22Rv1 (cell line): Measurements from ENCODE around the gene EVPL.

Source experiments
- ZFX ChIP-seq: fragments of 450-650 bp; IDR thresholded peaks from 2 replicates; pipeline ENCODE4 v1.6.1; 2017; ENCODE audit warnings: antibody characterized with exemption, borderline replicate concordance
- TF ChIP-seq, protein P1 (sequence below): fragments of 450-650 bp; IDR thresholded peaks from 2 replicates; pipeline ENCODE4 v1.5.1; 2017; ENCODE audit warnings: mild to moderate bottlenecking

DNA sequence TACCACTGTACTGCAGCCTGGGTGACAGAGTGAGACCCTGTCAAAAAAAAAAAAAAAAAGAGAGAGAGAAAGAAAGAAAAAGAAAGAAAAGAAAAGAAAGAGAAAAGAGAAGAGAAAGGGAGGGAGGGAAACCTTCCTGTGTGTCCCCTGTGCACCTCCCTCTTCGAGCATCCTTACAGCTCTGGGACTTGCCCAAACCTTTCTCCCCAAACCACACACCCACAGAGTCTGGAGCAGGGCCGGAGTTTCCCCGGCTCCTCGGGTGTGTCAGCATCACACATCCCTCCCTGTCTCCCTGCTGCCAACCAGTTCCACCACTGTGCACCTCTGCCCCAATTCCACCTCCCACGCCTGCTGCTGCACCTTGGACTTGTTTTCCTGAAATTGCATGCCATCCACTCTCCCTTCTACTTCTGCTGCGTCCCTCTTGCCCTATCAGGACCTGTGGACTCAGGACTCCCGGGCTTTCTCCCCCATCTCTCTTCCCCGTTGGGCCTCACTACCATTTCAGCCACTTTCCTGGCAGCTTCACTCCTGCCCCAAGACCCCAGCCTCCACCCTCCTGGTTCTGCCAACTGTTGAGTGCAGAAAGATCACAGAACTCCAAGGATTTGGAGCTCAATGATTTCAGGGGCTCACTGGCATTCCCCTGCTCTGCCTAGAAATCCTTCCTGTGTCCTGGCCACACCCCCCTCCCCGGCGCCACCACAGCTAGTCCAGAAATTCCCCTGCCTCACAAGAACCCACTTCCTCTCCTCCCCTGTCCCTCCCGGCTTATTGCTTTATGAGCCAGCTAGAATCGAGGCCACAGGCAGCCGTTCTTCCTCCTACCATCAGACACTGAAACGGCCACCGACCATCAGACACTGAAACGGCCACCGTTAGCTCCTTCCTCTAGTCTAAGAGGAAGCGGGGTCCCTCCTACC is 30.2 kb downstream of the EVPL start:
- TF ChIP-seq, protein P1, sequence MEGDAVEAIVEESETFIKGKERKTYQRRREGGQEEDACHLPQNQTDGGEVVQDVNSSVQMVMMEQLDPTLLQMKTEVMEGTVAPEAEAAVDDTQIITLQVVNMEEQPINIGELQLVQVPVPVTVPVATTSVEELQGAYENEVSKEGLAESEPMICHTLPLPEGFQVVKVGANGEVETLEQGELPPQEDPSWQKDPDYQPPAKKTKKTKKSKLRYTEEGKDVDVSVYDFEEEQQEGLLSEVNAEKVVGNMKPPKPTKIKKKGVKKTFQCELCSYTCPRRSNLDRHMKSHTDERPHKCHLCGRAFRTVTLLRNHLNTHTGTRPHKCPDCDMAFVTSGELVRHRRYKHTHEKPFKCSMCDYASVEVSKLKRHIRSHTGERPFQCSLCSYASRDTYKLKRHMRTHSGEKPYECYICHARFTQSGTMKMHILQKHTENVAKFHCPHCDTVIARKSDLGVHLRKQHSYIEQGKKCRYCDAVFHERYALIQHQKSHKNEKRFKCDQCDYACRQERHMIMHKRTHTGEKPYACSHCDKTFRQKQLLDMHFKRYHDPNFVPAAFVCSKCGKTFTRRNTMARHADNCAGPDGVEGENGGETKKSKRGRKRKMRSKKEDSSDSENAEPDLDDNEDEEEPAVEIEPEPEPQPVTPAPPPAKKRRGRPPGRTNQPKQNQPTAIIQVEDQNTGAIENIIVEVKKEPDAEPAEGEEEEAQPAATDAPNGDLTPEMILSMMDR, result no peak
- no peak for TF ChIP-seq ZFX
